ENCODE measurements around the gene IGF1R. TPM values are rescaled to one million over a fixed set of nuclear protein-coding genes. Genes with fewer than 3 reads are reported as not detected.
A peak's percentile ranks its signal among the peaks of the same experiment; 100 is the strongest.

Gene IGF1R
- total RNA-seq, 1 donor from 2014 or later: 131 TPM

DNA sequence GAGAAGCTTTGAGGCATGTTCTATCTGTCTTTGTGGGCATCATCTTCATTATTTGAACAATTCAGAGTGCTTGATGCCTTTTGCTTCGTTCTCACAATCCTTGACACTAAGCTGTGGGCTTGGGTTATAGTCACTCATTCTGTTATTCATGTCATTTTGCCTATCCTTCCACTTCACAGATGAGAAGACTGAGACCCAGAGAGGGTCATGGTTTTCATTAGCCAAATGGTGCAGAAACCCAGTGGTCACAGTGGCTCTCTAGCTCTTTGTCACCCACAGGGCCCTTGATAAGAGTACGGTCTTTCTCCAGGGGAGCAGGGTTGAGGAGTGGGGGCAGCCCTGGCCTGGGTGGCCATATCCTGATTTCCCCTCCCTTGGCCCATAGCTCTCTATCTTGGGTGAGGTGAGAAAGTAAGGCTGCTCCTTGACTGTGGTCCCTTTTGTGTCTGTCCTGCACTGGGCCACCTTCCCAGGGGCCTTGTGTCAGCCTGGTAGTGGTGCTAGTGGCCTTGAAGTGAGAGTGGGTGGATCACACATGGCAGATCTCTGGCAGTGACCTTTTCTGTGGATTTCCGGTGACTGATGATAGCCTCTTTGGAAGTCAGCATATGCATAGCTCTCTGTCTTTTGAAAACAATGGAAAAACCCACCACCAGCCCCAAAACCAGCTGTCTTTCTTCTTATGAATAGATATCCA, 130.1 kb downstream of the IGF1R start:
- TF ChIP-seq, protein P1, sequence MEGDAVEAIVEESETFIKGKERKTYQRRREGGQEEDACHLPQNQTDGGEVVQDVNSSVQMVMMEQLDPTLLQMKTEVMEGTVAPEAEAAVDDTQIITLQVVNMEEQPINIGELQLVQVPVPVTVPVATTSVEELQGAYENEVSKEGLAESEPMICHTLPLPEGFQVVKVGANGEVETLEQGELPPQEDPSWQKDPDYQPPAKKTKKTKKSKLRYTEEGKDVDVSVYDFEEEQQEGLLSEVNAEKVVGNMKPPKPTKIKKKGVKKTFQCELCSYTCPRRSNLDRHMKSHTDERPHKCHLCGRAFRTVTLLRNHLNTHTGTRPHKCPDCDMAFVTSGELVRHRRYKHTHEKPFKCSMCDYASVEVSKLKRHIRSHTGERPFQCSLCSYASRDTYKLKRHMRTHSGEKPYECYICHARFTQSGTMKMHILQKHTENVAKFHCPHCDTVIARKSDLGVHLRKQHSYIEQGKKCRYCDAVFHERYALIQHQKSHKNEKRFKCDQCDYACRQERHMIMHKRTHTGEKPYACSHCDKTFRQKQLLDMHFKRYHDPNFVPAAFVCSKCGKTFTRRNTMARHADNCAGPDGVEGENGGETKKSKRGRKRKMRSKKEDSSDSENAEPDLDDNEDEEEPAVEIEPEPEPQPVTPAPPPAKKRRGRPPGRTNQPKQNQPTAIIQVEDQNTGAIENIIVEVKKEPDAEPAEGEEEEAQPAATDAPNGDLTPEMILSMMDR (IDR thresholded peaks at IDR 0.05; ENCODE audit: unreplicated experiment): no peak
- H3K4me3 Mint-ChIP-seq (ENCODE audit: unreplicated experiment): no peak overlapping the region
- peaks cover 13% of the 10 kb centered on the region for H3K36me3 Mint-ChIP-seq (ENCODE audit: low read depth, unreplicated experiment)
- no peaks in the 10 kb centered on the region for H3K9me3 Mint-ChIP-seq (ENCODE audit: unreplicated experiment)
- peak overlapping the region; percentile 78 for H3K27ac Mint-ChIP-seq (ENCODE audit: unreplicated experiment)
- H3K27me3 Mint-ChIP-seq (ENCODE audit: unreplicated experiment): peaks cover 8% of the 10 kb centered on the region
- no peak for DNase-seq (ENCODE audit: low spot score)
- peaks cover 25% of the 10 kb centered on the region for H3K4me1 Mint-ChIP-seq (ENCODE audit: unreplicated experiment)

DNA sequence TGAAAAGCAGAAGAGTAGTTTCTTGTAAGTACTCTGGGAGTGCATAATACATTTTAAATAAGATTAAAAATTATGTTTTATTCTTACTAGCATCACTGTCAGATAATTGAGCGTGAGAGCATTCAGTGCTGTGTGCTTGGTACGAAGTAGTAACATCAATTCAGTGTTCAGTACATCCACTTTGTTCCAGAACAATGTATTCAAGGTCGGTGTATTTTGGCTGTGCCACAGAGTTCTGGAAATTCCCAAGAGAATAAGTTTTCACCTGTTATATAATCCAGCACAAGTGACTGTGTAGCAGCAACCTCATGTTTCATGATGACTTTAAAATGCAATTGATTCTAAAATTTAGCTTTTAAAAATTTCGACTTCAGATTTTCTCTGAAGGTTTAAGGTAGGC, 130.6 kb downstream of the IGF1R start:
- peaks cover 8% of the 10 kb centered on the region for H3K27me3 Mint-ChIP-seq (ENCODE audit: unreplicated experiment)

DNA sequence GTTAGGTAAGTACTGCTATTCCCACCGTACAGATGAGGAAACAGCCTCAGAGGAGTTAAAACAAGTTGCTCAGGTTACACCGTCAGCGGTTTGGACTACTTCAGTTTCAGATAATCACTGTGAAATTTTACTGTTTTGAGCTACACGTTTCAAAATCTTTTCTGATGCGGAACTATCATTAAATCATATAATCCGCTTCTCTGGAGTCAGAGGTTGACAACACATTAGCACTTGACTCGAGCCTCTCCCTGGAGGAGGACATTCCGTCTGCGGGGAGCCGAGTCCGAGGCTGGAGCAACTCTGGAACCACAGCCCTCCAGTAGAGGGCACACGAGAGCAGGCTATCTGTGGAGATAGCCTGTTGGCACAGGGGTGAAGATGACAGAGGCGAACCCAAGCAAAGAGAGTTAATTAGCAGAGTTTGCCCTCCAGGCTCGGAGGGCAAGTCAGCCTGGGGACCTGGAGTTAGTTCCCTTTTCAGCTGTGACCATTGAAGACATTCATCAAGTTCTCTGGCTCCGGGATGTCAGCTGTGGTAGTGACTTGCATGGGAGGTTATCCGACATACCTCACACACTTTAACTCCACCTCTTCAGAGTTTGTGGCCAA, 131.2 kb downstream of the IGF1R start:
- H3K4me1 Mint-ChIP-seq (ENCODE audit: unreplicated experiment): peaks cover 15% of the 10 kb centered on the region

More for the DNA sequence above, 130.6 kb downstream of the IGF1R start:
- TF ChIP-seq, protein P1 (IDR thresholded peaks at IDR 0.05; ENCODE audit: unreplicated experiment): no peak
- H3K36me3 Mint-ChIP-seq (ENCODE audit: low read depth, unreplicated experiment): peaks cover 13% of the 10 kb centered on the region
- peaks cover 19% of the 10 kb centered on the region for H3K4me1 Mint-ChIP-seq (ENCODE audit: unreplicated experiment)
- no peak for DNase-seq (ENCODE audit: low spot score)
- no peaks in the 10 kb centered on the region for H3K9me3 Mint-ChIP-seq (ENCODE audit: unreplicated experiment)
- H3K27ac Mint-ChIP-seq (ENCODE audit: unreplicated experiment): no peak overlapping the region
- no peak overlapping the region for H3K4me3 Mint-ChIP-seq (ENCODE audit: unreplicated experiment)

DNA sequence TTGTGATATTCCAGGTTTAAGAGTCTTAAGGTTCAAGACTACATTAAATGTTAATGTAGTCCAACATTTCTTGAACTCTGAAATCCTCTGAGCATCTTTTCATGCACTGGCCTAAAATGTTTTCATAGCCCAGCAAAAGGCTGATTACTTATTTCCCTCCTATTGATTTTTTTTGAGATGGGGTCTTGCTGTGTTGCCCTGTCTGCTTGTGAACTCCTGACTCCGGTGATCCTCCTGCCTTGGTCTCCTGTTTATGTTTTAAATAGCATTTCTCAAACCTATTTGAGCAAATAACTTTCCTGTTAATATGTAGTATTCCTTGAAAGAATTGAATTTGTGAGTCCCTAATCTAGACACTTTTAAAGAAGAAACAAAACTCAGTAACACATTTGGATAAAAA, 133.5 kb downstream of the IGF1R start:
- Mint-ChIP-seq H3K27ac (ENCODE audit: unreplicated experiment) (no peak overlapping the region), H3K36me3 (ENCODE audit: low read depth, unreplicated experiment) (peaks cover 13% of the 10 kb centered on the region), H3K9me3 (ENCODE audit: unreplicated experiment) (no peaks in the 10 kb centered on the region), H3K4me3 (ENCODE audit: unreplicated experiment) (no peak overlapping the region), H3K27me3 (ENCODE audit: unreplicated experiment) (peaks cover 8% of the 10 kb centered on the region), H3K4me1 (ENCODE audit: unreplicated experiment) (peaks cover 31% of the 10 kb centered on the region)
- TF ChIP-seq, protein P1 (IDR thresholded peaks at IDR 0.05; ENCODE audit: unreplicated experiment): no peak
- no peak for DNase-seq (ENCODE audit: low spot score)

More for the DNA sequence above, 131.2 kb downstream of the IGF1R start:
- H3K9me3 Mint-ChIP-seq (ENCODE audit: unreplicated experiment): no peaks in the 10 kb centered on the region
- no peak overlapping the region for H3K27ac Mint-ChIP-seq (ENCODE audit: unreplicated experiment)
- H3K27me3 Mint-ChIP-seq (ENCODE audit: unreplicated experiment): peaks cover 8% of the 10 kb centered on the region
- H3K4me3 Mint-ChIP-seq (ENCODE audit: unreplicated experiment): no peak overlapping the region
- peak; percentile 91 for DNase-seq (ENCODE audit: low spot score)
- TF ChIP-seq, protein P1 (IDR thresholded peaks at IDR 0.05; ENCODE audit: unreplicated experiment): peak; percentile 89
- H3K36me3 Mint-ChIP-seq (ENCODE audit: low read depth, unreplicated experiment): peaks cover 13% of the 10 kb centered on the region

DNA sequence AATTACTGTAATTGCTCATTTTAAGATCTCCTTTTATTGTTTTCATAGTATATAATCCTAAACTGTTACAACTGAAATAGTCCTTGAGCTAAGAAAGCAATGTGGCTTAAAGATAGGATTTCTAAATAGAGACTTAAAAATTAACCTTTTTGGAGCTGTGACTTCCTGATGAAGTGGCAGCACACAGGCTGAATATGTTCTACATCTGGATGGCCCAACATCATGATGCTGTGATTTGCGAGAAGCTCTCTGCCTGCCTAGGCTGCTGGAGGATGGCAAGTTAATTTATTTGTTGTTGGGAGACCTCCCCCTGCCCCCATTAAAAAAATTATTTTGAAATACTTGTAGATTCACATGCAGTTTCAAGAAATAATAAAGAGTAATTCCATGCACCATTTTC, 134.5 kb downstream of the IGF1R start:
- H3K9me3 Mint-ChIP-seq (ENCODE audit: unreplicated experiment): no peaks in the 10 kb centered on the region
- peaks cover 37% of the 10 kb centered on the region for H3K4me1 Mint-ChIP-seq (ENCODE audit: unreplicated experiment)
- TF ChIP-seq, protein P1 (IDR thresholded peaks at IDR 0.05; ENCODE audit: unreplicated experiment): no peak
- DNase-seq (ENCODE audit: low spot score): no peak
- H3K36me3 Mint-ChIP-seq (ENCODE audit: low read depth, unreplicated experiment): peaks cover 5% of the 10 kb centered on the region
- peaks cover 2% of the 10 kb centered on the region for H3K27me3 Mint-ChIP-seq (ENCODE audit: unreplicated experiment)
- H3K4me3 Mint-ChIP-seq (ENCODE audit: unreplicated experiment): no peak overlapping the region
- no peak overlapping the region for H3K27ac Mint-ChIP-seq (ENCODE audit: unreplicated experiment)

Data from endothelial cell (in vitro differentiated cells).